Neural cell (in vitro differentiated cells): ENCODE results near the gene ZNF438. TPM values are rescaled to one million over a fixed set of nuclear protein-coding genes. Genes with fewer than 3 reads are reported as not detected.

Source experiments
- H2AFZ ChIP-seq: fragments of 200-600, 300-800 bp; sonication (generic), shearing (Covaris generic); 2 replicates; pipeline ENCODE4 v1.6.0; 2014; ENCODE audit warnings: low read depth, mild to moderate bottlenecking, antibody characterized with exemption, low read length, moderate library complexity
- H3F3A ChIP-seq: fragments of 200-600 bp; shearing (Covaris generic); 2 replicates; pipeline ENCODE4 v1.6.1; 2016; ENCODE audit warnings: mild to moderate bottlenecking, moderate library complexity, mixed read lengths, antibody characterized with exemption, low read length; ENCODE audit not compliant: insufficient read depth, poor library complexity, severe bottlenecking
- H3K27ac ChIP-seq: fragments of 200-600, 300-800 bp; sonication (generic), shearing (Covaris generic); 2 replicates; pipeline ENCODE4 v1.5.1; 2014; ENCODE audit warnings: mild to moderate bottlenecking, low read length, moderate library complexity
- H3K27me3 ChIP-seq: fragments of 300-800, 200-600 bp; sonication (generic), shearing (Covaris generic); 2 replicates; pipeline ENCODE4 v1.6.0; 2014; ENCODE audit warnings: mild to moderate bottlenecking, low read depth, low read length, moderate library complexity; ENCODE audit not compliant: insufficient read depth
- H3K36me3 ChIP-seq: fragments of 300-800, 200-600 bp; sonication (generic), shearing (Covaris generic); 2 replicates; pipeline ENCODE4 v1.5.1; 2014; ENCODE audit warnings: mild to moderate bottlenecking, antibody characterized with exemption, low read length, moderate library complexity; ENCODE audit not compliant: insufficient read depth
- H3K4me2 ChIP-seq: fragments of 300-800, 200-600 bp; sonication (generic), shearing (Covaris generic); 2 replicates; pipeline ENCODE4 v1.6.0; 2014; ENCODE audit warnings: mild to moderate bottlenecking, low read length
- H3K4me3 ChIP-seq: fragments of 300-800, 200-600 bp; sonication (generic), shearing (Covaris generic); 2 replicates; pipeline ENCODE4 v1.5.1; 2014; ENCODE audit warnings: mild to moderate bottlenecking, low read length, moderate library complexity
- H3K79me2 ChIP-seq: fragments of 200-600 bp; shearing (Covaris generic); replicated peaks from 2 replicates; pipeline ENCODE4 v1.6.0; 2014; ENCODE audit warnings: mild to moderate bottlenecking, low read length, moderate library complexity; ENCODE audit not compliant: insufficient read depth
- H3K9ac ChIP-seq: fragments of 300-800, 200-600 bp; sonication (generic), shearing (Covaris generic); 2 replicates; pipeline ENCODE4 v1.6.1; 2016; ENCODE audit warnings: mild to moderate bottlenecking, low read length, mixed read lengths
- H3K9me2 ChIP-seq: fragments of 200-600 bp; shearing (Covaris generic); 2 replicates; pipeline ENCODE4 v1.6.1; 2016; ENCODE audit warnings: mild to moderate bottlenecking, low read length, mixed read lengths; ENCODE audit not compliant: insufficient read depth
- H3K9me3 ChIP-seq: fragments of 200-600, 300-800 bp; sonication (generic), shearing (Covaris generic); 2 replicates; pipeline ENCODE4 v1.6.1; 2016; ENCODE audit warnings: mild to moderate bottlenecking, mixed run types, low read length, moderate library complexity, mixed read lengths
- H4K20me1 ChIP-seq: fragments of 200-600 bp; shearing (Covaris generic); 2 replicates; pipeline ENCODE4 v1.6.1; 2016; ENCODE audit warnings: mild to moderate bottlenecking, mixed run types; ENCODE audit not compliant: insufficient read depth
- CTCF ChIP-seq: fragments of 450-650 bp; IDR thresholded peaks from 2 replicates; pipeline ENCODE4 v1.5.1; 2014; ENCODE audit warnings: antibody characterized with exemption, mild to moderate bottlenecking, moderate library complexity; ENCODE audit not compliant: poor library complexity, severe bottlenecking
- EP300 ChIP-seq: fragments of 450-650 bp; conservative IDR thresholded peaks from 2 replicates; pipeline ENCODE4 v1.6.1; 2014; ENCODE audit warnings: antibody characterized with exemption, mild to moderate bottlenecking, moderate library complexity; ENCODE audit not compliant: poor library complexity, severe bottlenecking
- EZH2 ChIP-seq: fragments of 200-600, 300-800 bp; shearing (Covaris generic), sonication (generic); IDR thresholded peaks from 2 replicates; pipeline ENCODE4 v1.6.1; 2014; ENCODE audit warnings: antibody characterized with exemption, low read length, borderline replicate concordance, mild to moderate bottlenecking; ENCODE audit not compliant: insufficient read depth, poor library complexity, severe bottlenecking
- MXI1 ChIP-seq: fragments of 450-650 bp; conservative IDR thresholded peaks from 2 replicates; pipeline ENCODE4 v1.6.1; 2014; ENCODE audit warnings: antibody characterized with exemption, mild to moderate bottlenecking; ENCODE audit not compliant: poor library complexity, severe bottlenecking
- POLR2AphosphoS5 ChIP-seq: IDR thresholded peaks from 2 replicates; pipeline ENCODE4 v1.6.1; 2012
- RAD21 ChIP-seq: fragments of 450-650 bp; conservative IDR thresholded peaks from 2 replicates; pipeline ENCODE4 v1.6.1; 2014; ENCODE audit warnings: antibody characterized with exemption, mild to moderate bottlenecking, moderate library complexity
- REST ChIP-seq: IDR thresholded peaks from 2 replicates; pipeline ENCODE4 v1.6.1; 2012; ENCODE audit warnings: borderline replicate concordance
- SMC3 ChIP-seq: fragments of 450-650 bp; conservative IDR thresholded peaks from 2 replicates; pipeline ENCODE4 v1.6.1; 2014; ENCODE audit warnings: antibody characterized with exemption, mild to moderate bottlenecking, moderate library complexity; ENCODE audit not compliant: poor library complexity
- TAF1 ChIP-seq: IDR thresholded peaks from 2 replicates; pipeline ENCODE4 v1.6.1; 2012; ENCODE audit warnings: low read depth
- polyA plus RNA-seq: library from polyadenylated mRNA; depleted of rRNA; stranded (reverse); fragments of >200 nt; gene quantifications from 2 replicates; pipeline ENCODE4 v1.2.3, GENCODE V29; 2014

The ZNF438 gene
- polyA plus RNA-seq, 1 donor from 2014 or later = 0.78 TPM

GRCh38 chr10:30943451-30943850, 88.2 kb downstream of the ZNF438 start:
- Histone ChIP-seq H3K27ac (no peak overlapping the region), H2AFZ (no peak overlapping the region), H3K9ac (no peak overlapping the region), H3F3A (no peaks in the 10 kb centered on the region), H3K36me3 (no peaks in the 10 kb centered on the region), H3K9me3 (no peaks in the 10 kb centered on the region), H3K4me2 (no peak overlapping the region), H4K20me1 (no peaks in the 10 kb centered on the region), H3K27me3 (no peaks in the 10 kb centered on the region), H3K9me2 (no peaks in the 10 kb centered on the region), H3K4me3 (no peak overlapping the region), H3K79me2 (no peaks in the 10 kb centered on the region)
- TF ChIP-seq POLR2AphosphoS5 = no peak
- no peak for TF ChIP-seq REST
- TF ChIP-seq RAD21 = no peak
- TF ChIP-seq SMC3 = no peak
- no peak for TF ChIP-seq EZH2
- TF ChIP-seq TAF1 = no peak
- no peak for TF ChIP-seq CTCF
- no peak for TF ChIP-seq EP300
- no peak for TF ChIP-seq MXI1

- no peak overlapping the region for H3K4me3 ChIP-seq
- TF ChIP-seq RAD21 (no peak), TAF1 (no peak), MXI1 (no peak), EP300 (no peak), REST (no peak), EZH2 (no peak), POLR2AphosphoS5 (no peak), CTCF (no peak), SMC3 (no peak)
Measured at GRCh38 chr10:30940256-30940655, 91.4 kb downstream of the ZNF438 start.

More at GRCh38 chr10:30940256-30940655, 91.4 kb downstream of the ZNF438 start:
- H3K36me3 ChIP-seq = no peaks in the 10 kb centered on the region
- H3F3A ChIP-seq = no peaks in the 10 kb centered on the region
- H2AFZ ChIP-seq = no peak overlapping the region
- H3K9me3 ChIP-seq = no peaks in the 10 kb centered on the region
- no peak overlapping the region for H3K9ac ChIP-seq
- H3K4me2 ChIP-seq = no peak overlapping the region
- no peak overlapping the region for H3K27ac ChIP-seq
- no peaks in the 10 kb centered on the region for H3K79me2 ChIP-seq
- H3K9me2 ChIP-seq = no peaks in the 10 kb centered on the region
- H3K27me3 ChIP-seq = no peaks in the 10 kb centered on the region
- H4K20me1 ChIP-seq = no peaks in the 10 kb centered on the region
